Myocyte (in vitro differentiated cells): ENCODE results near the gene IL6R. TPM values are rescaled to one million over a fixed set of nuclear protein-coding genes. Genes with fewer than 3 reads are reported as not detected.

Experiments
- DNase-seq: peaks from one replicate; pipeline ENCODE4 v3.0.0-alpha.2; 2012; ENCODE audit warnings: low read depth
- total RNA-seq: library from RNA; depleted of rRNA; stranded (reverse); fragments of >200 nt; gene quantifications from 2 replicates; pipeline ENCODE4 v1.2.3, GENCODE V29; 2014

The IL6R gene
- total RNA-seq, 1 donor from 2014 or later = 5.4 TPM

DNA sequence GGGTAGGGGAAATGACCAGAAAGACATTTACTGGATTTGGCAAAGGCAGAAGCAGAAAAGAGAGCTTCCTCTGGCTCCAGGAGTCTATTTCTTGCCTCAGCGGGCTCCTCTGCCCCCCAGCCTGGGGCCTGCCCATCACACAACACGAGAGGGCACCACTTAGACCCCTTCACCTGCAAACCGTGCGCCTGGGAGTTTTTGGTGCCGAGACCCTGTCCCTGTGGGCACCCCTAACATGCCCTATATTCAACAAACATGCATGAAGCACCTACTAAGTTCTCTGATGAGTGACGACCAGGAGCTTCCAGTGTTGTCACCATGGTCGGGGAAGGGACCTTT, 18.8 kb downstream of the IL6R start:
- DNase-seq = no peak

GRCh38 chr1:154425172-154425571, 20.0 kb downstream of the IL6R start:
- no peak for DNase-seq

- DNase-seq = peak; percentile 67
Observed at GRCh38 chr1:154427173-154428139, 22.3 kb downstream of the IL6R start.

GRCh38 chr1:154429118-154429517, 24.0 kb downstream of the IL6R start:
- DNase-seq = no peak

- no peak for DNase-seq
Observed at GRCh38 chr1:154429841-154430611, 24.9 kb downstream of the IL6R start.

DNA sequence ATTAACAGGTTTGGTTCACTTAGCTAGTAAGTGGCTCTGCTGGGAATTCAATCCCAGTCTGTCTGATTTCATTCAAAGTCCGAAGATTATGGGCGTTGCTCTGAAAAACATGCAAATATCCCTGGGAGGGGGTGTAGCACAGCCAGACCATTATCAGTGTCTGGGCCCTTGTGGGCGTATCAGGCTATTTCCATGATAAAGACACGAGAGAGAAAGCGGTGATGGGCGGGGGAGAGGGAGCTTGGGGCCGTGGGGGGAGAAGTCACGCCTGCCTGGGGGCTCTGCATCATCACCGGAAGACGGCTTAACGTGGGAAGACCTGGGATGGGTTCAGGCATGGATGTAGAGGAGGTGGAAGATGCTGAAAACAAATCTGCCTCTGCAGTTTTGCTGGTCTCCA, 25.8 kb downstream of the IL6R start:
- no peak for DNase-seq

- peak; percentile 97 for DNase-seq
Observed at GRCh38 chr1:154431586-154432373, 26.6 kb downstream of the IL6R start.

DNA sequence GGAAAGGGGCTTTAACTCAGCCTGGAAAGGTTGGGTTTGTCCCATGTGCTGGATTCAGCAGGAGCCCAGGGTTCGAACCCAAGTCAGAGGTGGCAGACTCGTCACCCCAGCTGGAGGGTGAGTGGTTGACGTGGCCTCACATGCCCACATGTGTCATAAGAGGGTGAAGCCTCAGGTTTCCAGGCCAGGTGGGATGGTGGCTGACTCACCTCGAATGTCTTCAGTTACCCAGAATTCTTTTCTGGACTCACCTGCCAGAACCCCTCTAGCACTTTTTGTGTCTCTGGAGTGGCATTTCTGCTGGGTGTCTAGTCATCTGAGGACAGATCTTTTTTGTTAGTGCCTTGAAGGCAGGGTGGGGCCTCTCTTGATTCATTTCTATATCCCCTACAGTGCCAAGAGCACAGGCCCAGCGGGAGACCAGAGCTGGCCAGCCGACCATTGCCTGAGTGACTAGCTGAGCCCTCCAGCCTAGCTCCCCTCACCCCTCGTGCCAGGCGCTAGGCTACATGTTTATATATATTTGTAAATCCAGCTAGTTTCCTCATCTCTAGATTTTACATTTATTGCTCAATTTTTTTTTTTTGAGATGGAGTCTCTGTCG, 28.1 kb downstream of the IL6R start:
- DNase-seq = no peak

GRCh38 chr1:154434346-154435085, 29.4 kb downstream of the IL6R start:
- no peak for DNase-seq

- no peak for DNase-seq
Observed at GRCh38 chr1:154435599-154436200, 30.6 kb downstream of the IL6R start.

DNA sequence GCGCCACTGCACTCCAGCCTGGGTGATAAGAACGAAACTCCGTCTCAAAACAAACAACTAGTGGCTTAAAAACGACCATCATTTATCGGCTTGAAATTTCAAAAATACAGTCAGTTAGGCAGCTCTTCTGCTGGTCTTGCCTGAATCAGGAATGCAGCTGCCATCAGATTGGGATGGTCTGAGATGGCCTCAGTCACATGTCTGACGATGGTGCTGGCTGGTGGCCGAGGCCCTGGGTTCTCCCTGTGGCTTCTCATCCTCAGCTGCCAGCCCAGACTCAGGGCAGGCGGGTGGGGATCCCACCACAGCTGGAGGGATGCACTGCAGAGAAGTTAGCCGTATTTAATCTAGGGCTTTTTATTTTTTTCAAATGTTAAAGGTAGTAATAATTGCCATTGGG, 31.3 kb downstream of the IL6R start:
- DNase-seq = peak; percentile 74

DNA sequence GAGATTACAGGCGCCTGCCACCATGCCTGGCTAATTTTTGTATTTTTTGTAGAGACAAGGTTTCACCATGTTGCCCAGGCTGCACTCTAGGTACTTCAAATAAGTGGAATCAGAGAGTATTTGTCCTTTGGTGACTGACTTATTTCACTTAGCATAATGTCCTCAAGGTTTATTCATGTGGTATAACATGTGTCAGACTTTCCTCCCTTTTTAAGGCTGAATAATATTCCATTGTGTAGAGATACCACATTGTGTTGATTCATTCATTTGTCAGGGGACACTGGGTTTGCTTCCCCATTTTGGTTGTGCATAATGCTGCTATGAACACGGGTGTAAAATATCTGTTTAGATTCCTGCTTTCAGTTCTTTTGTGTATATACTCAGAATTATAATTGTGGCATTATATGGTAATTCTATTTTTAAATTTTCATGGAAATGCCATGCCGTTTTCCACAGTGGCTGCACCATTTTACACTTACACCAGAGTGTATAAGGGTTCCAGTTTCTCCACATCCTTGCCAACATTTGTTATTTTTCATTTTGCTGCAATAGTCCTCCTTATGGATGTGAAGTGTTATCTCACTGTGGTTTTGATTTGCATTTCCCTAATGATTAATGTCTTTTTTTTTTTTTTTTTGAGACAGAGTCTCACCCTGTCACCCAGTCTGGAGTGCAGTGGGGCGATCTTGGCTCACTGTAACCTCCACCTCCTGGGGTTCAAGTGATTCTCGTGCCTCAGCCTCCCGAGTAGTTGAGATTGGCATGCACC, 35.1 kb downstream of the IL6R start:
- no peak for DNase-seq

DNA sequence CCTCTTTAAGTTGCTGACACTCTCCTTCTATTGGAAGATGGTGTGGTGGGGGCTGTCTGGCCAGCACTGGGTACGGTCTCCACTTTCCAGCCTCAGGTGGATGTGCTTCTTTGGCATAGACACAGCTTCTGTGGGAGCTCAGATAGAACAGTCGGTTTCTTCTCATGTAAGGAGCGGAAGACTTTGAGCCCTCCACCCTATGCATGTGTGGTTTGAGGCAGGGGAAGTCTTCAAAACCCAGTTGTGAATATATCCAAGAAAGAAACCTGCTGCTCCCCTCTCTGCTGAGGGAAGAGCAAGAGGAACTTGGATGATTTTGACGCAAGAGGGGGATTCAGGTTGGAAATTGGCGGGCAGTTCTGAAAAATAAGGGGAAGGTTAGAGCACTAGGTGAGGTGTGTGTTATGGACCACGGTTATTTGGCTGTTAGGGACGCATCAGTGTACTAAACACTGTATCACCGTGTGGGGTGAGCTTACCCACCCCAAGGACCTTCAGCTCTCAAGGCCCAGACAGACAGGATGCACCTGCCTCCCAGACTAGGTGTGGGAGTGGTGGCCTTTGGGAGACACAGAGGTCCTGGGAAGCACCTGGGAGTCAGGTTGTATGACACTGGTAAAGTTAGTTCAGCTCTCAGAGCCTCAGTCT, 36.2 kb downstream of the IL6R start:
- no peak for DNase-seq

DNA sequence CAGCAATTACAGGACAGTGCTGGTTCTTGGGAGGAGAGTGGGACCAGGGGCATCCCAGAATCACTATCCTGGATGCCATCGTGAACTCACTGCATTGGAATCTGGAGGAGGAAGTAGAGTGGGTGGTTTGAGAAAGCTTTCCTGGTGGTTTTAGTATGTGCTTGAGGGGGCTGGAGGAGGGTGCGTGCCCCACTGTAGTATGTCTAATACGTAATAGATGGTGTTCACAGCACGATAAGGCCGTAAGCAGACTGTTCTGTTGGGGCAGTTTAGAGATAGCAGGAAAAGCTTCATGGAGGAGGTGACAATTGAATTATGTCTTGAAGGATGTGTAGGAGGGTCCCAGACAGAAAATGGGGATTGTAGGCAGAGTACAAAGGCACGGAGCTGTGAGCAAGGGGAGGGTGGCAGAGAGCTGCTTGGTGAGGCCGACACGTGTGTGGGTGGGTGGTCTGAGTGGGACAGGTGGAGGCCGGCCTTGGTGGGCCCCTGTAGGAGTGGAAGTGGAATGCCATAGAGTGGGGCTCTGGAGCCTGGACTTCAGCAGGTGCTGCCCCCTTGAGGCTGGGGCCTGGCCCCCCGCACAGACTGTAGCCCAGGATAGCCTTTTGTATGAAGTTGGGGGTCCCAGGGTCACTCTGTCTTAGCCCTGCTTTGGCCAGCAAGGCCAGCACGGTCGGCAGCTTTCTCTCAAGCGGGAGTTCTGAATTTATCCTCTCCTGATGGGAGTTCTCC, 37.0 kb downstream of the IL6R start:
- no peak for DNase-seq

DNA sequence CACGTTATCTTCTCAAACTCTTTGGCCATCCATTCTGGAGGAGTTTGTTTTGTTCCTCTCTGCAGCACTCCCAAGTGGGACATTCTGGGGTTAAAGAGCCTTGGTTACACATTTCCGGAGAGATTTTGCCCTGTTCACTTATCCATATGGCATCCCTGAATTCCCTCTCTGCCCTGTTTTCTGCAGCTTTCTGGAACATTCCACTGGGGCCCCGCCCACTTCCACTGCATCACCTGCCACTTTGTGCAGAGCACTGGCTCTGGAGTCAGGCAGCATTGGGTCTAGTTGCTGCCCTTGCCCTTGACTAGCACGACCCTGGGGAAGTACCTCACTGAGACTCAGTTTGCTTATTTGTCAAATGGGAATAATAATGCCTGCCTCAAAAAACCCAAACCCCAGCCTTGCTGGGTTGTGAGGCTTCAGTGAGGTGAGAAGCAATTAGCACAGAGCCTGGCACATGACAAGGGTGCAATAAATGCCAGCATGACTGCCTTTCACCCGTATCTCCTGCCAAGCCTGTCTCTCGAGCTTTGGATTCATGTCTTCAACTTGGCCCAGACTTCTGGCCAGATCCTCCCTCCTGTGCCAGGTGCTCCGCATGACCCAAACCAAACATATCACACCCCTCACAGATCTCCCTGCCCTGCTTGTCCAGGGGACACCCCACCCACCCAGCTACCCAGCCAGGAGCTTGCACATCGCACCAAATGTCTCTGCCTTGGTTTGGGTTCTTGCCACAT, 38.3 kb downstream of the IL6R start:
- no peak for DNase-seq

DNA sequence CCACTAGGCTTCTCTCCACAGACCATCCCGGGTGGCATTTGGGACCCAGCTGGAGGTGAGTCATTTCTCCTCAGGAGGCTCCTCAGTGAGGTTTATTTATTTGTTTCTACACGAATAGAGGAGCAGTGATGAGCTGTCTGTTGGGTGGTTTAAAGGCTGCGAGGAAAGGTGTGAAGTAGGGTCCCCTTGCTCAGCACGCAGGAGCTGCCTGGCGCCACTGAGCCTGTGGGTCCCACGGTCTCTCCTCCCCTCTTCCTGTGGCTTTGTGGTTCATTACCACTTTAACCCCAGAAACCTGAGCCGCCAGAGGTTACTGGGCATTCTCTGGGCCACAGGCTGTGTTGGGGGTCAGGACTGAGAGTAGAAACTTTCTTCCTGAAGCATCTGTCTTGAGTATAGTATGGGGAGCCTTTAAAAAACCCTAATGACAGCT, 39.9 kb downstream of the IL6R start:
- DNase-seq = peak; percentile 57

DNA sequence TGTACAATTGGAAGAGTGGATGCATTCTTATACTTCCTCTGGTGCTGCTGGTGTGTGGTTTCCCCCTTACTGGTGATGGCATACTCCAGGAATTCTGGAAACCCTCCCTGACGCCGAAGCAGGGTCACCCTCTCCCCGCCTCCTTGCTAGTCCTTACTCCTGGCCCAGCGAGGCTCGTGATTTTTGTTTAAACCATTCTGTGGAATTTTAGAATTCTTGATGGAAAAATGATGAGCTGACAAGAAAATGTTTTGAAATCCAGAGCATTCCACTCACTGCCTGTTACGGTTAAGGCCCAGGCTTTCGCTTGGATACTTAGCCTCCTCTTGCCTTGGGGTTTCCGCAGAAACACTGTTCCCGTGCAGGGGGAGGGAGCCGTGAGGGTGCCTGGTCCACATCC, 41.1 kb downstream of the IL6R start:
- DNase-seq = peak; percentile 56
